8988T (cell line): ENCODE measurements around the gene TMC1.

Source experiments
- DNase-seq: peaks from one replicate; pipeline ENCODE4 v3.0.0; 2011

The TMC1 gene

DNA sequence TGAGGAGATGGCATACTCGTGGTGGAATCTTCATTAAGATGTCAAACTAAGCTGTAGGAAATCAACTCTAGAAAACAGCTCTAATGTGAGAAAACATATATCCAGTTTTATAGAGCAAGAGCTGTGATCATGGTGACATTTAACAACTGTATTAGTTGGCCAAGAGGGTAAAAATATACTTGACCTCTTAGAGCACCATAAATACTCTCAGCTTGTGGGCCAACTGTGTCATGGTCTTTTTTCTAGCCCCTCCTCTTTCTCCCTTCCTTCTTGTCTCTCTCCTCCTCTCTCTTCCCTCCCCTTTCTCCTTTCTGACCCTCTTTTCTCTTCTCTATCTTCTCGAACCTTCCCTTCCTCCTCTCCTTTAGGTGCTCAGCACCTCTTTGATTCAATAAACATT lies 54.7 kb downstream of the TMC1 start:
- no peak for DNase-seq

DNA sequence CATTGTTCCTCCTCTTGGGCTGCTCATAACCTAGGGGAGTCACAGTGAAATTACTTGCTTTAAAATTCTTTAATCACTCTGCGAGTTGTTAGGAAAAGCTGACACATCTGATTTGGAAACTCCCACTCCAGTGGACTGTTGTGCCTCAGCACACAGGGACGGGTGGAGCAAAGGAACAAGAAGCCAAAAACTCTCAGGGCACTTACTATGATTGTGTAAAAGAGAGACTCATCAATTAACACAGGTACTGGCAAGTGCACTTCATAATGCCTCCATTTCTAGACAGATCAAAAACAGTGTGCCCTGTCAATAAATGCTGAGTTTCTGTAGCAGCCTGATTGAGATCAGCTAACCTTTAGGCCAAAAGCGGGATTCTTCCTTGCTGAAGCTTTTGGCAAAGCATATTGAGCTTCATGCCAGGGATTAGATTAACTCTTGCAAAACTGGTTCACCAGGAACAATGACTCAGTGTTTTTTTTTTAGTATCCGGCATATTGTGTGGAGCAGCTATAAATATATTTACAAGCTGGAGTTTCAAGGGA lies 55.9 kb downstream of the TMC1 start:
- DNase-seq: no peak

DNA sequence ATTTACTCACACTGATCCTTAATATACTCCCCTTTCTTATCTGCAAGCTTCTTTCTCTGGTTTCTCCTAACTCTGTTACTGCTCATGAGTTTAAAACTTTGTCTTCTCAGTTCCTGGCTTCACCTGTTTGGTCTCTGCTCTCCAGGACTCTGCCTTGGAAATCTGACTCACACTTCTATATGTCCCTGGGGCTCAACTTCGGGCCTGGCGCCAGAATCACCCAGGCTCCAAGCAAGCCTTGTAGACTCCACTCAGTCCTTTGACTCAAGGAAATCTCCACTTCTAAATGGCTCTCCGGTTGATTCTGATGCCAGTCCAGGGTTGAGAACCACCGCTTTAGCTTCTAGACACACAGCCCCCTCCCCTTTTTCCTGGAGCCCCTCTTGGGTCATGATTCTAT lies 57.8 kb downstream of the TMC1 start:
- no peak for DNase-seq

DNA sequence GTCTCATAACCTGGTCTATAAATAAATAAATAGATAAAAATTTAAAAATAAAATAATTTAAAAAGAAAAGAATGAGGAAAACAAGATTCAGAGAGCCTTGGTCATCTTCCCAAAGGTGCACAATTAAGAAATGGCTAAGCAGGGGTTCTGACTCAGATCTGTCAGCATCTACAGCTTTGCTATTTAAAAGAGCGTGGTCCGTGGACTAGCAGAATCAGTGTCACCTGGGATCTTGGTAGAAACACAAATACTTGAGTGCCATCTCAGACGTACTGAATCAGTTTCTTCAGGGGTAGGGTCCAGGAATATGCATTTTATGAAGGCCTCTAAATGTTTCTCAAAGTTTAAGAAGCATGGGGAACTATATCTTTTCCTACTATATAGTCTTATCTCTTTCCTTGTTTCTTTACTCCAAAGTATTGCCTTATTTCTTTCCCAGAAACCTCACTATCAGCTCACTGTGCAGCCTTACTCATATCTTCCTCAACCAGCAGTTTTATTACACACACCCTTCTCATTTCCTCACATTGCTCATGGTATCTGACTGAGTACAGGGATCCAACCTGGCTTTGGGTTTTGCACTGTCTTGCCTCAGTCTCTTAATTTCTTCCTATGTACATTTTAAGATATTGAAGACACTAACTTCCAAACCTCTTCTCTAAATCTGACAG lies 58.6 kb downstream of the TMC1 start:
- DNase-seq: no peak

DNA sequence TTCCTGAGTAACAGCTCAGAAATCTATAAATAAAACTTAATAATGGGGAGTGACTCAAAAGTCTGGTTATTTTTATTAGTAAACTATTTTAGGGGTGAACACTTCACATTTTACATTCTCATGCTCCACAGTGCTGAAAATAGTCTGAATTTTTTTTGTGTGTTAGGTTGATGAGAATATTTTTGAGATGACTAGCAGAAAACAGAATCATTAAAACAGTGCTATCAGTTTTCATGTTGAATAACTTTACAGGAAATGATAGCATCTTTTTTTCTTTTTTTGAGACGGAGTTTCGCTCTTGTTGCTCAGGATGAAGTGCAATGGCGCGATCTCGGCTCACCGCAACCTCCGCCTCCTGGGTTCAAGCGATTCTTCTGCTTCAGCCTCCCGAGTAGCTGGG lies 60.3 kb downstream of the TMC1 start:
- DNase-seq: no peak

DNA sequence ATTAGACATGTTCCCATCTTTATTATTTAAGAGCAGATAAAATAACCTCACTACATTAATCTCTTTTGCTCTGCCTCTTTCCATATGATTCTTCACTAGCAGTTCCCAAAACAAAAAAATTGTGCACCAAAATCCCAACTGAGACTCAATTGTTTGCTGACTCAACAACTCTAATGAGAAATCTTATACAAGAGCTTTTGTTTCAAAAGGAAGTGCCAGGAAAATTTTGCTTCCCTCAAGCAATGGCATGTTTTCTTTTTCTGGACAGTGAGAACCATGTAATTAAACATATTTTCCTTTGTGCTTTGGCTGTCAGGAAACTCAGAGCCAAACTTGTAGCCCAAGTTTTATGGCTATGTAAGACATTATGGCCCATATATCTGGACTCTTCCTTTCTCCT lies 62.0 kb downstream of the TMC1 start:
- no peak for DNase-seq

DNA sequence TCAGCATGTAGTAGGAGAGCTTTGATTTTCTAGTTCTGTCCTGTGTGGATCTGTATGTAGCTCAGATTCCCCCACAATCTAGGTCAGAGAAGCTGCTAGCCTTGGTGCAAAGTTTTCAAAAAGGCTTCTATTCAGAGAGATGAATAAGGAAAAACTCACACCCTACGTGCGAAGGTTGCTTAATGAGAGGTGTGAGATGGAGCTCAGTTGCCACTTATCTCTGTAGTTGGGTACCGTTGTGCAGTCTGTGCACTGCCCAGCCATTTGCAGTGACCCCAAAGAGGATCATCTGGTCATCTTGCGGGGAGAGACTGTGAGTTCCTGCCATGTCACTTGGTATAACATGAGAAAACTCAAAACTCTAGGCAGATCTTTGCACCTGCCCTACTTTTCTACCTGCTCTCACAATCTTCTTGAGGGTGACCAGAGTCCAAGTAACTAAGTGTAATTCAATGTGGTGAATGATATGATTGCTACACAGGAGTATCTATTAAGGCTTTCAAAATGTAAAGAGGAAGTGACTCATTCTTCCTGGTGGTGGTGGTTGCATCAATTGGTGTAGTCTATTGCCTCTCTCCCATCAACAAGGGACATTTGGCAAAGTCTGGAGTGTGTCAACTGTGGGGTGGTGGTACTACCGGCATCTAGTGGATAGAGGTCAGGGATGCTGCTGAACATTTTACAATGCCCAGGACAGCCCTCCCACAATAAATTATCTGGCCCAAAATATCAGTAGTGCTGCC lies 65.2 kb downstream of the TMC1 start:
- DNase-seq: peak; percentile 13

DNA sequence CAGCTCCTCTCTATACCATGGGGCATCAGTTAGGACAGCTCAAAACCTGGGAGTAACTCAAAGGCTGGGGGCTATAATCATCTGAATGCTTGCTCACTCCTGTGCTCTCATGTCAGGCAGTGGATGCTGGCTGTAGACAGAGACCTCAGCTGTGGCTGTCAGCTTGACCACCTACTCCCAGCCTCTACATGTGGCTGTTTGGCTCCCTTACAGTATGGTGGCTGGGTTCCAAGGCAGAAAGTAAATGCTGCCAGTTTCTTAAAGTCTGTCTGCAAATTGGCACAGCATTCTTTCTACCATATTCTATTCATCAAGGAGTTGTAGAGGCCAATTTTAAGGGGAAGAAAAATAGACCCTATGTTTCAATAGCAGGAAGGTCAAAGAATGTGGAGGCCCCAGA lies 66.9 kb downstream of the TMC1 start:
- no peak for DNase-seq

DNA sequence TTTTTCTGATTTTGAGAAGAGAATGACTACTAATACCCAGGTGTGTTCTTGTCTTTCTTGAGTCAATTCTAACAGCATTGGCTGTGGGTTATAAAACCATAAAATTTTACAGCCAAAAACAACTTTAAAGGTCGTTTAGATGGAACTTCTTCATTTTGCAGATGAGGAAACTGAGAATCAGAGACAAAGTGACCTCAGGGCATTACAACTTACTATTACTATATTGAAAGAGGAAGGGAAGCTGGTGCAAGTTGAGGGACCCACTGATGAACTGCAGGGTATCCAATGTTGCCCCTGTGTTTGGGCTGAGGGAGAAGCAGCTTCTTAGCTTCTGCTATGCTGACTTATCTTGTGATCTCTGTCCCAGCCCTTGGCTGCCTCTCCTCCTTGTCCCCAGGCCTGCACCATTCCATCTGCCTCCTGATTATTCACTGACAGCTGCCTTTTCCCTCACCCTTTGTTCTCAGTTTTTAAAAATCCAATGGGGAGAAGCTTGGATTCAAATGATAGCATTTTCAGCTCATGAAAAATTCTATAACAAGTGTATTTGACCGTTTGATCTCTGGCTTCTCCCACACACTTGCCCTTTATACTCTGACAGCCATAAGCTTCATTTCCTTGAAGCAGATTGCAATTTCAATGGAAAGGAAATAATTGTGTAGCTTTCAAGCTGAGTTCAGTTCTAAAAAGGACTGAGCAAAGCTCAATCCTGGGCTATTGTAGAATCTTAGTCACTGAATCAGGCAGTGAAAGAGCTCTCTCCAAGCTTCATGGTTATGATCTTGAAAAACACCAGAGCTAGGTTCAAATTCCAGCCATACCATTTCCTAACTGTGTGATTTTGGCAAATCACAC lies 68.5 kb downstream of the TMC1 start:
- no peak for DNase-seq

DNA sequence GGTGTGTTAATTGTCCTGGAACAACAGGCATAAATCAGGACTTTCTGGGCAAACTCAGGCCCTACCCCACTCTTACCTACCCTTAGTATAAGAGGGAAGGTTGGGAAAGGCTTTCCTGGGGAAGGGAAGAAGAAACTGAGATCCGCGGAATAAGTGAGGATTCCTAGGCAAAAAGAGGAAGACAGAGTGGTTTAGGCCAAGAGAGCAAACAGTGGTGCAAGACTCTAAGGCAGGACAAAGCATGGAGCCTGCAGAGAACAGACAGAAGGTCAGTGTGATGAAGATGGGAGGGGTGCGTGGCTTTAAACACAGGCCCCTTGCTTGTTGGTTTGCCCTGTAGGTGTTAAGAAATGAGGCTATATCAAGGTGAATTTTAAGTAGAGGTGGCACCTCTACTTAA lies 69.4 kb downstream of the TMC1 start:
- no peak for DNase-seq

DNA sequence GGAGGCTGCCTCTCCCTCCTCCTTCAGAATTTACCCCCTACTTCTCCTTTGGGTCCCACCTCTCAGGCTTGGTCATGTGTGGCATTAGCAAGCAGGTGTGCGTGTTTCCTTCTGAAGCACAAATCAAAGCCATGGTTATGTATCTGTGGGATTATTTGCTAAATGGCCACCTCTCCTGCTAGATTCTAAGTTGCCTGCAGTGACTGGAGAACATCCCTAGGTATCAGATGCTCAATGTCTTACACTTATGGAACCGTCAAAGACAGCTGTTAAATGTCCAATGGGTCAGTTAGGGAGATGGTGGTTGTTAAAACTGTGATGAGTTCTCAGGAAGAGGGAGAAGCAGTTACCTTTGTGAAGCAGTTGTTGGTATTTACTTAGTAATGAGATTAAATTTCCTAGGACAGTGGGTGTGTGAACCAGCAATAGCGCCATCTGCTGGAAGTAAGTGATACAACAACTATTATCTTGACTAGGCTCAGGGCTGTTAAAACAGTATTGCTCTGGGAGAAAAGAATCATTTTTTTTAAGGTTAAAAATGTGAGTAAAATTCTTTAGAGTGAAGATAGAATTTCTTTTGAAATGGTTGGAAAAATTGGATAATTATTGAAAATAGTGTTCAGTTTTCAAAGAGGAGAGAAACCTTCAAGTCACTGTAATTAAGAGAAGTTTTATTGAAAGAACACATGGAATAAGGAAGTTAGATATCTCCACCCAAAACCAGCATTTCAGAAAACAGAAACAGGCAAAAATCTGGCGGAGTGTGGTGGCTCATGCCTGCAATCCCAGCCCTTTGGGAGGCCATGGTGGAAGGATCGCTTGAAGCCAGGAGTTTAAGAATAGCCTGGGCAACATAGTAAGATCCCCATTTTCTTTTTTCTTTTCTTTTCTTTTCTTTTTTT lies 71.3 kb downstream of the TMC1 start:
- DNase-seq: peak; percentile 17

DNA sequence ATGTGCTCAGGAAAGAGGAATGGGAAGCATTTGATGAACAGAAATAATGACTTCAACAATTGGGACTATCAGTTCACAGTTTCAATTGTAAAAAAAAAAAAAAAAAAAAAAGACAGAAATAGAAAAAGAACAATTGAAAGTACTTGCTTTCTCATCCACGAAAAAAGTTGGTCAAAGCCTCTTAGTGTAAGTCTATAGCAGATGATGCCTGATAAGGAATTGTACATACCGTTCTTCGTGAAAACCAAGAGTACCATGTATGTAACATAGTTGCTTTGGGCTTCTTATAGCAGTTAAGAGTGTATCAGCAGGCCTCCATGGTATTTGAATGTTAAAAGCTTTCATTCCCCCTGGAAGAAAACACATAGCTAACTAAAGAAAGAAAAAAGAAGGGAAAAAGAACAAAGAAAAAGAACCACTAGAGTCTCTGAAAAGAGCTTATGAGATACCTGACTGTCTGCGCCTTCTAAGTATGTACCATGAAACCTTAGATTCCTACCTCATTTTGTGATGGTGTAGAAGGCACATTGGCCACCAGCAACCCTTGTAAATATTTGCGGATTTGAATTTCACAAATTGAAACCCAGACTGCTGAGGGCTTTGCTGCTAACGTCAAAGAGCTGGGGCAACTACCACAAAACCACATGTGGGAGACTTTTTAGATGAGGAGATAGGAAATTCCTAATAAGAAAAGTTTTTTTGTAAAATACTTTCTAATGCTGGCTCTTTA lies 75.2 kb downstream of the TMC1 start:
- no peak for DNase-seq

DNA sequence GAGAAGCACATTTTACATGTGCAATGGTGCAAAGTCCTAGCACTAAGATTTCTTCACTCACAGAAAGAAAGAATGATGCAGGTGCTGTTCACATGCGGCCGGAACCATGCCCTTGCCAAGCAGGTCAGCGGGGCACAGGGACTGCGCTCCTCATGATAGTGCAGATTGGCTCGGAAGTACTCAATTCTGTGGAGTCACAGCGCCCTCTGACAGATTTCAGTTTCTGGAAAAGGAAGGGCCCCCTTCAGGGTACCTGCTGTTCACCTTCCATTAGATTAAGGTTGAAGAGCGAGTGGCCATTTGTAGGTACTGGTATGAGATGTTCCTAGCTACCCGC lies 75.7 kb downstream of the TMC1 start:
- DNase-seq: no peak

DNA sequence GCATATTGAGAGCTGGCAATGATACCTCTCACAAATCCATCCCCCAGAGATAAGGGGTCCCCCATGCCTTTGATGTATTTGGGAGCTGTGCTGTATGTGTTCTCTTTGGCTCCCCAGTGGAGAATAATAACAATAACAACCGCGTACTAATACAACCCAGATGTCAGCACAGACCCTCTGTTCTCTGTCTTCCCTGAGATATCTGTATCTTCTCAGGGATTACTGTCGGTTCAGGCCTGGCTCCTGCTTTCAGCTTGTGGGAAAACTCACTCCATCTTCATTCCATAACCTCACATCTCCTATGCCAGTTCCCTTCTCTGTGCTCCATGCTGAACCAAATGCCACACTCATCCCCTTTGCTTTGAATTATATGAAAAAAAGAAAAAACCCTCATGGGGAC lies 76.2 kb downstream of the TMC1 start:
- DNase-seq: no peak

DNA sequence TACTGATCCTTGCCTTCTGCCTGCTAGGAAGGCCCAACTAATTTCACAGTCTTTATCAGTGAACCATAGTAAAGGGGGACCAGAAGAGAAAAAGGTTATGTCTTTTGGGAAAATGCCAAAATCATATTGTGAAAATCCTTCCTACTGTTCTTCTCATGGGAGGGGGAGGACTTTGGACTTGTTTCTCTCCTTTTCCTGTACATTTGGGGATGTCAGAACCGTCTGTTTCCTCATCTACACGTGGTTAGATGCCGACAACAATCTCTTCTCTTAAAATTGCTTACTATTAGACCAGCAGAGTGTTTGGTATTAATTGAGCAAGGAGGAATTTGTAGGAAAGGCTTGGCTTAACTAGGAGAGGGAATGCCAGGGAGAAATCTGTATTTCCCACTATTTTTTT lies 77.2 kb downstream of the TMC1 start:
- no peak for DNase-seq

DNA sequence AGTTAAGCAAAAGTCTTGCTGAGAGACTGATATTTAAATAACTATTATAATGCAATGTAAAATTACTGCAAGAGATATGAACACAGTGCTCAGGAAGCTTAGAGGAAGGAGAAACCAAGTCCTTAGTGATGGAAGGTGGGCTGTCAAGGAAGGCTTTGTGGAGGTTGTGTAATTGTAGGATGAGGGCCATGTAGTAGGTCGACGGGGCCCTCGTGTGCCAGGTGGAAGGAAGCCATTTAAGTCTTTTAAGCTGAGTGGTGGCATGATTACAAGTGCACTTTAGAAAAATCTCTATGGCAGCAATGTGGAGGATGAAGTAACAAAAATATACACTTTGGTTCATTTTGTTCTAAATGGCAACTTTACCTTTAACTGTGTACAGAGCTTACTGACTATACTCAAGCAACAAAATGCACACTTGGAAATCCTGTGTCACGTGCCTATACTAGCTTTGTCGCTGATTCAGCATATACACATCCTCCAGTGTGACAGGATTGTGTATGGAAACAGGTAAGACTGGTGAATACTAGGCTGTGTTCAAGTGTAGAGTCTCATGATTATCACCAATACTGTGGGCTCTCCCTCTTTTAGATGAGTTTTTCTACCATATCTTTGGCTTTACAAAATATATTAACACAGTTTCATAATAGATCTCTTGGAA lies 78.6 kb downstream of the TMC1 start:
- DNase-seq: no peak

DNA sequence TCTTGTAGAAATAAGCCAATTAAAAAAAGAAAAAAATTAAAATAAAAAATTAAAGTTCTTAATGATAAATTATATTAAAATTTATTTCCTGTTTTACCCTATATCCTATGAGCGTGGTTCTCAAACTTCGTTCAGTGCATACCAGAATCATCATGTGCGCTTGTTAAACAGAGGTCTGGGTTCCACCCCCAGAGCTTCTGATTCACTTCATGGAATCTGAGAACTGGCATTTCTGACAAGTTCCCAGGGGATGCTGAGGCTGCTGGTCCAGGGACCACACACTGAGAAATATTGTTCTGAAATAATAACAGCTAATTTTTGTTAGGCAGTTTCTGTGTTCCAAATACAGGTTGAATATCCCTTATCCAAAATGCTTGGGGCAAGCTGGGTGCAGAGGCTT lies 79.3 kb downstream of the TMC1 start:
- DNase-seq: no peak

DNA sequence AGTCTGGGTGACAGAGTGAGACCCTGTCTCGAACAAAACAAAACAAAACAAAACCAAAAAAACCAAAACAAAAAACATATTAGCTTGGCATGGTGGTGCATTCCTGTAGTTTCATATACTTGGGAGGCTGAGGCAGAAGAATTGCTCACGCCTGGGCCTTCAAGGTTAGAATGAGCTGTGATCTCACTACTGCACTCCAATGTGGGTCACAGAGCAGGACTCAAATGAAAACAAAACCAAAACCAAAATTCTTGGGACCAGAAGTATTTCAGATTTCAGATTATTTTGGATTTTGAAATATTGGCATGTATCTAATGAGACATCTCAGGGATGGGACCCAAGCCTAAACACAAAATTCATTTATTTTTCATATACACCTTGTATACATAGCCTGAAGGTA lies 80.2 kb downstream of the TMC1 start:
- DNase-seq: no peak

DNA sequence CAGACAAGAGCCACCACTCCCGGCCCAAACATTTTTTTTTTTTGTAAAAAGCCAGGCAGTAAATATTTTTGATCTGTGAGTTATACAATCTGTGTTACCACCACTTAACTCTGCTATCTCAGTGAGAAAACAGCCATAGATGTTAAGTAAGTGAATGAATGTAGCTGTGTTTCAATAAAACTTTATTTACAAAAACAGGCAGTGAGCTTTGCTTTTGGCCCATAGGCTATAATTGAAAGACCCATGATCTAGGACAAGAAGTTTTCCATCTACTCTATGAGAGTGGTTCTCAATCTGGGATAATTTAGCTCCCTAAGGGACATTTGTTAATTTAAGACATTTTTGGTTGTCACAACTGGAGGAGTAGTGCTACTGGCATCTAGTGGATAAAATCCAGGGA lies 91.0 kb downstream of the TMC1 start:
- DNase-seq: no peak

DNA sequence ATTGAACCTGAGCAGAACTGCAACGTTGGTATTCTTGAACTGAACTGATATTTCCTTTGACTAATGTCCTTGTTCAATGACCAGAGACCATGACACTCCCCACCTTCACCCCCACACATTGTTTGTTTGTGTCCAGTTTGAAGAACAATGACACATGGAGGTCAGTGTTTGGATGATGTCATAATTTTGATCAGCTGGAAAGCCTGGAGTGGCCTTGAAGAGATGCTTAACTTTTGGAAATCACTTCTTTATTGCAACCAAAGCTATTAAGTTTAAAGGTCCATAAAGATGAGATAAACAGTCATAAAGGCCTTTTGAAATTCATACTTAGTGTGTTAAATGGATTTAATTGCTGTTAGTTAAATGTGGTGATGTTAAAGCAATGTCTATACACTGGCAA lies 92.7 kb downstream of the TMC1 start:
- no peak for DNase-seq

DNA sequence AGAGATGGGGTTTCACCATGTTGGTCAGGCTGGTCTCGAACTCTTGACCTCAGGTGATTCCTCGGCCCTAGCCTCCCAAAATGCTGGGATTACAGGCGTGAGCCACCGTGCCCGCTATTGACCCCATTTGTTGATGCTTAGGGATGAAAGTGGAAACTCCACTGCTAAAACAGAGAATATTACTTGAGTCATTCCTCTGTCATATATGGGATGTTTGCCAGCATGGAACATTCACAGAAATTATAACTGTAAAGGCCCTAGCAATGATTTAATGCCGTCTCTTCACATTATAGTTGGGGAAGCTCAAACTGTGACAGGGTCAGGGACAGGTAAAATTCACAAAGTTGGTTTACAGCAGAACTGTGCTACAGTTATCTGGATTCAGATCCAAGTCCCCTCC lies 94.5 kb downstream of the TMC1 start:
- no peak for DNase-seq

DNA sequence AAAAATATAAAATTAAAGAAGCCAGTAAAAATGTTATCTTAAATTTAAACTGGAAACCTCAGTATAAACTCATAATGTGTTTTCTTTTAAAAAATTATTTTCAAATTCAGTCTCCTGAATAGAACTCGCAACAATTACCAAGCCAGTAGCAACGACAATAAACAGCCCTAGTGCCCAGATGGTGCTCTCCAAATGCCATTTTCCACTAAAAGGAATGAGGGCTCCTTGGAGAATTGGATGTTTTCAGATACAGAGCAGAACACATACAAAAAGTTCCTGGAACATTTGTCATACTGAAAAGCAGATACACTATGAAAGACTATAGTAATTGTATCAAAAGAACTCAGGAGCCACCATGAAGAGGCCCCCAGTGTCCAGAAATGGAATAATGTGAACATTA lies 97.4 kb downstream of the TMC1 start:
- no peak for DNase-seq
